ENCODE data around the gene BRINP3.

BRINP3 gene

GRCh38 chr1:190104961-190105360 lies 372.7 kb downstream of the BRINP3 start:
- DNase-seq (ENCODE audit: low read depth) = no peak

- no peak for DNase-seq (ENCODE audit: low read depth)
Measured at GRCh38 chr1:190102757-190103326, 374.8 kb downstream of the BRINP3 start.

DNA sequence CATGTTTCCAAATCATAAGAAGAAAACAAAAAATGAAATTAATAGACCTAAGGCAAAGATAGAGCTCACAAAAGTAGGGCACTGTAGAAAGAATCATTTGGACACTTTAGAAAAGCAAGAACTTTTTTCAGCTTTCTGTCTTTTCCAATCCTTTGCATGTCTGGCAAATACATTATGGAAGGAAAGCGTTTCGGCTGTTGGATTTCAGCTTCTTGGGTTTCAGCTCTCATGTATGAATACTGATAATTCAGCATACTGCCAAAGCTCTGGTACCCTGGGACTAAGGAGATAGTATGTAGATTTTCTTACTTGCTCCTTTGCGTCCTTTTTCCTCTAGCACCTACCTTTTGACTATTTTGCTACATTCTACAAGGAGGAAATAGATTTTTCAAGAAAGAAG lies 375.9 kb downstream of the BRINP3 start:
- no peak for DNase-seq (ENCODE audit: low read depth)

DNA sequence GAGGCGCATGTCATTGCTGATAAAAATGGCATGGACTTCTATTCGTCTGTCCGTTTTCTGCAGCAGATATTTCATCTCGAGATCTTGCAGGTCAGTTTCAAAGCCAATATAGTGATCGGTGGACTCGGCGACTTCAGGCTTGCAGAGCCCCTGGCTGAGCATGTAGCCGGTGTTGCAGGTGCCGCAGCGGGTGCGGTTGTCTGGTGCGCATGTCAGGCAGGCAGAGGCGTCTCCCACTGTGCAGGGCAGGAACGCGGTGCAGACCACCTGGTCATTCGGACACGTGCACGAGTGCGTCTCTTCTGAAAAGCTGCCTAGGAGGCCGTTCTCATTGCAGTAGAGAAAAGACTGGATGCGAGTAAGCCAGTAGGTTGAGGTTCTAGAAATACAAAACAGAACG lies 378.9 kb downstream of the BRINP3 start:
- DNase-seq (ENCODE audit: low read depth) = no peak

DNA sequence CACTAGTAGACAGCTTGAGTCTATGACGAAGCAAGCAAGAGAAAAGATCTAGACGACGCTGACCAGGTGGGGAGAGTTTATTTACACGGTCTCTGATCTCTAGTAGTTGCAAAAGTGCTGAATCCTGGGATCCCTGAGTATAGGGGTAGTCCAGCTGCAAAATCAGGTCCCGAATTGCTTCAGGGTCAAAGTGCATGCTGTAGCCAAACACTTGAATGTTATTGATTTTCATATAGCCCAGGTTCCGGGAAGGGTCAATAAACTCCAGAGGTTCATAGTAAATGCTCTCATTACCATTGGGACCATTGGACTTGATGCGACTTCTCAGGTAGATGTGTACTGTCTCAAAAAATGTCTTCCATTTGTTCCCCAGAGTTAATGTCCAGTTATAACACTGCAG lies 379.6 kb downstream of the BRINP3 start:
- no peak for DNase-seq (ENCODE audit: low read depth)

GRCh38 chr1:190095596-190095995 lies 382.1 kb downstream of the BRINP3 start:
- DNase-seq (ENCODE audit: low read depth) = no peak

DNA sequence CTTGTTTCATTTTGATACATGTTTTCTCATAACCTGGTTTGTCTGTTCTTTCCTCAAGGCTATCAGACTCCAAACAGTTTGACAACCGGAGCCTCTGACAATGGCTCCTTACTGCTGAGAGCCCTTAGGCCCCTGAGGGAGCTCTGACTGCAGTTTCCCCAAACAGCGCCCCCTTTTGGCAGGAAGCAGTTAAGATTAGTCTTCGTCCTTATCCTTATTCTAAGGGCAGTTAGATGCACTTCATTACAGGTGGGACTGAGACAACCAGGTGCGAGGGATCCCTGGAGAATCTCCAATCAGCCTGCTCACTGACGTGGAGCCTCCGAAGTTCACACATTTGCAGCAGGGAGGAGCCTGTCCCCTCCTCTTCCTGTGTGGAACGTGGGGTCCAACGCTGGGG lies 393.1 kb downstream of the BRINP3 start:
- DNase-seq (ENCODE audit: low read depth) = no peak

DNA sequence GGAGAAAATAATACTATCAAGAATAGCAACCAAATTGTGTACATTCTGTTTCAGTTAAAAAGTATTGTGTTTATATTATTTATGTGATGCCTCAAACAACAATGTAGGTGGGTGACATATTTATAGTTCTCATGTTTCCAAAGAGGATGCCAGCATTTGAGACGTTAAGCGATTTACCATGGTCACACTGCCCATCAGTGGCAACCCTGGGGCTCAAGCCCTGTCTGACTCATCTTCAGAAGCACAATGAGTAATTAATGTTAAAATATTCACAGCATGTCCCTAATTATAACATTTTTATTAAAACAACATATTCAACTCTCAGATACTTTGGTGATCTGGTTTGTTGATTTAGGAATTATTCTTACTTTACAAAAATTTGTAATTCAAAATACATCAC lies 409.4 kb downstream of the BRINP3 start:
- no peak for DNase-seq (ENCODE audit: low read depth)

DNA sequence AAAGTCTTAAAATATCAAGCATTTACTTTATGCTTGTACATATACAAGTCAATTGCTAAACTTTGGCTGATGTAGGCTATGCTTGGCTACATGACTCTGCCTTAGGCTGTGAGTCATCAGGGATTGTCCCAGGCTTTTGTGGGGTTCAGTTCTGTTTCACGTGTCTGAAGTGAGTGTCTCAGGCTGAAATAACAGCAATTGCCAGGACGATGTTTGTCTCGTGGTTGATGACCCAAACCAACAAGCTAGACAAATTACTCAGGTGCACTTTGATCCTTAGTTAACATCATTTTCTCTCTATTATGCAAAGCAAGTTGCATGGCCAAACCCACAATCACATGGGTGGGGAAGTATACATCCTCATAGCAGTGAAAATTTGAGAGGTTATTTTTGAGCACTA lies 410.1 kb downstream of the BRINP3 start:
- DNase-seq (ENCODE audit: low read depth) = no peak

DNA sequence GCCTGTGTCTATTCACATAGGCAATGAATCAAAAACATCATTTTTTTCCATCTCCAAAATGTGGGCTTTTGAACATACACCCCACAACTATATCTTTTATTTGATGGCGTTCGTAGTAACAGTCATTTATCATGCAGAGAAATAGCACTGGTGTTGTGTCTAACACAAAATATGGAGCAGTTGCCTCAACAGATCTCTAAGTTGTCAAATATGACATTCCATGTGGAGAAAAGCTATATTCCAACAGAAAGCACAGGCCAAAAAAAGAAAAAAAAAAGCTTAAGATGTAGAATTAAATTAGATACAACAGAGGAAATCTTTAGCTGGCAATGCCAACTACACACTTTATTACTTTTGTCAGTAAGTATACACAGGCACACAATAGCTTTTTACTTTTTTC lies 411.7 kb downstream of the BRINP3 start:
- no peak for DNase-seq (ENCODE audit: low read depth)

DNA sequence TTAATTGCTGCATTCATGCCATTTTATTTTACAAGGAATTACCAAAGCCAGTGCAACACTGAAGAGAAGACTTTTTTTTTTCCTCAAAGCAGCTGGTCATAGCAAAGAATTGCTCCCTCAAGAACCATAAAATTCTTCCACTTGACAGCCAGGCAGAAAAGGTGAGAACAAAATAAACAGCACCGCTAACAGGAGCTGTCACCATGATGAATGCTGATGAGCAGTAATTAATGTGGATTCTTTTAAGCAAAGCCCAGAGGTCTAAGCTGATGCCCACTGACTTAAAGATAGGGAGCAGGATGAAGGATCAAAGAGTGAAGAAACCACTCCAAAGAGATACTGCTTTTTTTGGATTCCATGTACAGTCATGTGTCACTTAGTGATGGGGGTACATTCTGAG lies 428.4 kb downstream of the BRINP3 start:
- DNase-seq (ENCODE audit: low read depth) = no peak

Measured in activated T-cell treated with anti-CD3 and anti-CD28 coated beads for 48 hours (primary cell).